GM12892 (cell line): ENCODE data around the gene CIPC.

Source experiments
- POLR2A ChIP-seq: IDR thresholded peaks from 2 replicates; pipeline ENCODE4 v1.6.1; 2011; ENCODE audit warnings: low read depth, low read length, control low read depth
- POLR2AphosphoS5 ChIP-seq: IDR thresholded peaks from 2 replicates; pipeline ENCODE4 v1.6.1; 2011; ENCODE audit warnings: low read depth, low read length, control low read depth
- TAF1 ChIP-seq: IDR thresholded peaks from 2 replicates; pipeline ENCODE4 v1.6.1; 2011; ENCODE audit warnings: low read depth, mild to moderate bottlenecking, control low read depth, low read length, borderline replicate concordance

DNA sequence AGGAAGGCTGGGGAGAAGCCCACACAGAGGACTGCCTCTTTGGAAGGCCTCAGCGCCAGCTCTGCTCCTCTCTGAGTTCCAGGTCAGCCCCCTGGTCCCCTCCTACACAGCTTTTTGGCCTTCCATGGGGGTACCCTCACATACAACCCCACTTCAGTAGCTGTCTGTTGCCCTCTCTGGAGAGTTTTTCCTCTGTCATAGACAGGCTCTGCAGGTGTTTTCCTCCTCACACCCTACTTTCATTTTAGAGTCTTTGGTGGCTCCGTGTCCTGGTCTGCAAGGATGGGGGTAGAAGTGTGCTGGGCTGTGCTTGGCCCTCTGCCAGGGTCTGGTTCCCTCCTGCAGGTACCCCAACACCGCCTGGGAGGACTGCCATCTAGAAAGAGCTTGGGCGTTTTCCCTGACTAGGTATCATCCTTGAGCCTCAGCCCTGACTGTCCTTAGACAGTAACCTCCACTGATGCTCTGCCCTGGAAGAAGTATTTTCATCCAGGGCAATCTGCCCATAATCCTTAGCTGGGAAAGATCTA is 28.5 kb downstream of the CIPC start:
- TF ChIP-seq POLR2A (no peak), POLR2AphosphoS5 (no peak), TAF1 (no peak)
